Hepatocyte (in vitro differentiated cells): Measurements from ENCODE around the gene SETD4. TPM values are rescaled to one million over a fixed set of nuclear protein-coding genes. Genes with fewer than 3 reads are reported as not detected.

Experiments used
- DNase-seq: peaks from one replicate; pipeline ENCODE4 v3.0.0-alpha.2; 2016; ENCODE audit warnings: low spot score
- H2AFZ ChIP-seq: fragments of 200-600 bp; sonication (generic); 2 replicates; pipeline ENCODE4 v1.6.0; 2016; ENCODE audit warnings: antibody characterized with exemption, mild to moderate bottlenecking
- H3K27ac ChIP-seq: fragments of 200-600 bp; sonication (generic); 2 replicates; pipeline ENCODE4 v1.5.1; 2016; ENCODE audit warnings: mild to moderate bottlenecking
- H3K27me3 ChIP-seq: fragments of 200-600 bp; sonication (generic); 2 replicates; pipeline ENCODE4 v1.6.1; 2016
- H3K36me3 ChIP-seq: fragments of 200-600 bp; sonication (generic); replicated peaks from 2 replicates; pipeline ENCODE4 v1.5.1; 2016; ENCODE audit warnings: low read depth; ENCODE audit not compliant: insufficient read depth
- H3K4me1 ChIP-seq: fragments of 200-600 bp; sonication (generic); 2 replicates; pipeline ENCODE4 v1.5.1; 2016; ENCODE audit warnings: mild to moderate bottlenecking, moderate library complexity; ENCODE audit not compliant: insufficient read depth
- H3K4me2 ChIP-seq: fragments of 200-600 bp; sonication (generic); 2 replicates; pipeline ENCODE4 v1.6.0; 2016
- H3K4me3 ChIP-seq: fragments of 200-600 bp; sonication (generic); 2 replicates; pipeline ENCODE4 v1.5.1; 2016; ENCODE audit warnings: mild to moderate bottlenecking
- H3K79me2 ChIP-seq: fragments of 200-600 bp; sonication (generic); 2 replicates; pipeline ENCODE4 v1.6.0; 2017; ENCODE audit warnings: mild to moderate bottlenecking
- H3K9me2 ChIP-seq: fragments of 200-600 bp; sonication (generic); replicated peaks from 2 replicates; pipeline ENCODE4 v1.6.0; 2017; ENCODE audit warnings: mild to moderate bottlenecking; ENCODE audit not compliant: insufficient read depth
- H3K9me3 ChIP-seq: fragments of 200-600 bp; sonication (generic); 2 replicates; pipeline ENCODE4 v1.5.1; 2016; ENCODE audit warnings: low read depth, mild to moderate bottlenecking
- H4K20me1 ChIP-seq: fragments of 200-600 bp; sonication (generic); 2 replicates; pipeline ENCODE4 v1.6.0; 2016; ENCODE audit warnings: mild to moderate bottlenecking; ENCODE audit not compliant: insufficient read depth, poor library complexity, severe bottlenecking
- EZH2 ChIP-seq: fragments of 200-600 bp; sonication (generic); IDR thresholded peaks from 2 replicates; pipeline ENCODE4 v1.6.1; 2016; ENCODE audit warnings: antibody characterized with exemption, mild to moderate bottlenecking, borderline replicate concordance
- EZH2phosphoT487 ChIP-seq: fragments of 200-600 bp; sonication (generic); IDR thresholded peaks from one replicate; pipeline ENCODE4 v1.6.1; 2018; ENCODE audit warnings: antibody characterized with exemption, mild to moderate bottlenecking, low read depth, moderate library complexity; ENCODE audit not compliant: unreplicated experiment, severe bottlenecking
- WGBS: methylation state at CpG from one replicate; pipeline ENCODE4 v1.1.6; 2016; ENCODE audit warnings: low lambda C conversion rate; ENCODE audit errors: missing lambda C conversion rate; 5-methylcytosine and 5-hydroxymethylcytosine counted together
- polyA plus RNA-seq: library from polyadenylated mRNA; unstranded; fragments of >200 nt; fragmentation: Nextera tagmentation; extraction: Ambion mirVana; gene quantifications from 2 replicates; pipeline ENCODE4 v1.2.1, GENCODE V29; 2016
- total RNA-seq: library from RNA; depleted of rRNA; stranded (reverse); fragments of >200 nt; gene quantifications from 2 replicates; pipeline ENCODE4 v1.2.3, GENCODE V29; 2014
- TF ChIP-seq, protein P1 (sequence below): fragments of 200-600 bp; sonication (generic); IDR thresholded peaks from 2 replicates; pipeline ENCODE4 v1.5.1; 2016; ENCODE audit warnings: antibody characterized with exemption, mild to moderate bottlenecking; ENCODE audit not compliant: poor library complexity

The SETD4 gene
- total and polyA plus RNA-seq, 2 experiments from 2014 or later, result 13.7 to 16.6 TPM

- Histone ChIP-seq H3K79me2 (peaks cover 2% of the 10 kb centered on the region), H3K9me2 (no peaks in the 10 kb centered on the region), H3K9me3 (no peaks in the 10 kb centered on the region), H3K4me1 (peaks cover 8% of the 10 kb centered on the region), H3K27ac (no peak overlapping the region), H2AFZ (no peak overlapping the region), H3K4me3 (no peak overlapping the region), H4K20me1 (no peaks in the 10 kb centered on the region), H3K27me3 (no peaks in the 10 kb centered on the region), H3K4me2 (no peak overlapping the region), H3K36me3 (peaks cover 8% of the 10 kb centered on the region)
- WGBS, result 95% methylated on average over 17 of the region's 17 CpGs
- no peak for DNase-seq
- TF ChIP-seq EZH2phosphoT487 (no peak), EZH2 (no peak)
- TF ChIP-seq, protein P1, sequence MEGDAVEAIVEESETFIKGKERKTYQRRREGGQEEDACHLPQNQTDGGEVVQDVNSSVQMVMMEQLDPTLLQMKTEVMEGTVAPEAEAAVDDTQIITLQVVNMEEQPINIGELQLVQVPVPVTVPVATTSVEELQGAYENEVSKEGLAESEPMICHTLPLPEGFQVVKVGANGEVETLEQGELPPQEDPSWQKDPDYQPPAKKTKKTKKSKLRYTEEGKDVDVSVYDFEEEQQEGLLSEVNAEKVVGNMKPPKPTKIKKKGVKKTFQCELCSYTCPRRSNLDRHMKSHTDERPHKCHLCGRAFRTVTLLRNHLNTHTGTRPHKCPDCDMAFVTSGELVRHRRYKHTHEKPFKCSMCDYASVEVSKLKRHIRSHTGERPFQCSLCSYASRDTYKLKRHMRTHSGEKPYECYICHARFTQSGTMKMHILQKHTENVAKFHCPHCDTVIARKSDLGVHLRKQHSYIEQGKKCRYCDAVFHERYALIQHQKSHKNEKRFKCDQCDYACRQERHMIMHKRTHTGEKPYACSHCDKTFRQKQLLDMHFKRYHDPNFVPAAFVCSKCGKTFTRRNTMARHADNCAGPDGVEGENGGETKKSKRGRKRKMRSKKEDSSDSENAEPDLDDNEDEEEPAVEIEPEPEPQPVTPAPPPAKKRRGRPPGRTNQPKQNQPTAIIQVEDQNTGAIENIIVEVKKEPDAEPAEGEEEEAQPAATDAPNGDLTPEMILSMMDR, result no peak
Measured at GRCh38 chr21:36038701-36039497, 21.4 kb downstream of the SETD4 start.

DNA sequence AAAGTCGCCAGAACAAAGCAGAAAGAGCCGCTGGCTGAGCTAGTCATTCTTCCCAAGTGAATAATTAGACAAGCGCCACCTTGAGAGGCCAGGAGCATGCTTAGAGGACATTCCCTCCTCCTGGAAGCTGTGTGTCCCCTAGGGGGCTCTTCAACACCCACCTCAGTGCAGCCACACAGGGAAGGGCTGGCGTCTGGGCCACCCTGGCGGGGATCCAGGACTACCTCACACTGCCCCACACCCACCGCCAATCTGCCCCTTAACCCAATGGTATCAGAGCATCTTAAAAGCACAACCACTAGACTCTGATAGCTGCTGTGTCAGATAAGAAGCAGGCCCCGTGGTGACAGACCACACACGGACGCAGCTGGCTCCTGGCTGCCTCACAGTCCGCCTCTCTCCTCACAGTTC, 24.9 kb downstream of the SETD4 start:
- DNase-seq, result peak; percentile 57

DNA sequence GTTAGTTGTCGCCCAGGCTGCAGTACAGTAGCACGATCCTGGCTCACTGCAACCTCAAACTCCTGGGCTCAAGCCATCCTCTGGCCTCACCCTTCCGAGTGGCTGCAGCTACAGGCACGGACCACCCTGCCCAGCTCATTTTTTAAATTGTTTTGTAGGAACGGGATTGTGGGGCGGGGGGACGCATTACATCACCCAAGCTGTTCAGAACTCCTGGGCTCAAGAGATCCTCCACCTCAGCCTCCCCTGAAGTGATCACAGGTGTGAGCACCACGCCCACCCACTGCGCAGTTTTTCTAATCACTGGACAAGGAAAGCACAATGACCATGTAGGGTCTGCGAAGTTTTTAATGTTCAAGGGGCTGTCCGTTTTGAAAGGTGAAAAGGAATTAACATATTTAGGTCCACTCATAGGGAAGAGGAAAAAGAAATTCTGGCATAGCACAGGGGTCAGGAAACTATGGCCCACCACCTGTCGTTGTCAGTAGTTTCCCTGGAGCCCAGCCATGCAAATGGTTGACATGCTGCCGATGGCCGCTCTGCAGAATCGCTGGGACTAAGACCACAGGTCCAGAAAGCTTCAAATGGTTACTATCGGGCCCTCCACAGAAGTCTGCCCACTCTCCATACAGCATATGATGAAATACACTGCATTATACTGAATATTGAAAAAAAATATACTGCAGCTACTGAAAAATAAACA, 26.0 kb downstream of the SETD4 start:
- no peaks in the 10 kb centered on the region for H3K79me2 ChIP-seq
- H3K4me2 ChIP-seq, result no peak overlapping the region
- no peaks in the 10 kb centered on the region for H3K9me3 ChIP-seq
- H3K4me3 ChIP-seq, result no peak overlapping the region
- DNase-seq, result no peak
- H2AFZ ChIP-seq, result no peak overlapping the region
- peaks cover 4% of the 10 kb centered on the region for H3K36me3 ChIP-seq
- no peaks in the 10 kb centered on the region for H4K20me1 ChIP-seq
- TF ChIP-seq, protein P1, result no peak
- no peak for TF ChIP-seq EZH2phosphoT487
- H3K27me3 ChIP-seq, result no peaks in the 10 kb centered on the region
- WGBS, result 82% methylated on average over 16 of the region's 16 CpGs
- H3K27ac ChIP-seq, result no peak overlapping the region
- H3K4me1 ChIP-seq, result peaks cover 12% of the 10 kb centered on the region
- no peaks in the 10 kb centered on the region for H3K9me2 ChIP-seq

More for the DNA sequence above, 24.9 kb downstream of the SETD4 start:
- TF ChIP-seq, protein P1, result no peak
- no peak for TF ChIP-seq EZH2phosphoT487
- TF ChIP-seq EZH2, result no peak
- Histone ChIP-seq H3K4me2 (no peak overlapping the region), H3K27me3 (no peaks in the 10 kb centered on the region), H3K4me1 (peaks cover 10% of the 10 kb centered on the region), H3K9me3 (no peaks in the 10 kb centered on the region), H2AFZ (no peak overlapping the region), H4K20me1 (no peaks in the 10 kb centered on the region), H3K79me2 (no peaks in the 10 kb centered on the region), H3K36me3 (peaks cover 5% of the 10 kb centered on the region), H3K9me2 (no peaks in the 10 kb centered on the region), H3K4me3 (no peak overlapping the region), H3K27ac (peak overlapping the region; percentile 57)
- 41% methylated on average over 10 of the region's 10 CpGs for WGBS
